Ureter (tissue), 1 donor: ENCODE results near the gene WBP2NL. TPM values are rescaled to one million over a fixed set of nuclear protein-coding genes. Genes with fewer than 3 reads are reported as not detected.
"Not testable (repeated sequence)": the region's sequence is repeated elsewhere in the genome, so short reads cannot be mapped to it uniquely, and the experiment has no call there.

Experiments
- DNase-seq: peaks from one replicate; pipeline ENCODE4 v3.0.0-alpha.2; 2020; ENCODE audit warnings: low spot score
- total RNA-seq: library from RNA; stranded (reverse); gene quantifications from one replicate; pipeline ENCODE4 v1.2.4, GENCODE V29; 2023
- donor health status: DM: yes; HTN: yes; CAD: no.

WBP2NL gene
- total RNA-seq: 4.2 TPM

GRCh38 chr22:41998361-41999261 is at the start of gene WBP2NL:
TSS of gene WBP2NL (plus strand) at chr22:41998788. CDS start at chr22:41998819, 31 bp downstream.
- peak; percentile 92 for DNase-seq

GRCh38 chr22:41948928-41949296 is 49.7 kb upstream of the WBP2NL start:
- not testable (repeated sequence) for DNase-seq

GRCh38 chr22:41949297-41949965 is 49.2 kb upstream of the WBP2NL start:
- no peak for DNase-seq

GRCh38 chr22:41951898-41952474 is 46.6 kb upstream of the WBP2NL start, which contains the start of gene SMIM45:
TSS of gene SMIM45 (plus strand) at chr22:41952150.
- no peak for DNase-seq

- DNase-seq: no peak
Measured at GRCh38 chr22:41952713-41953112, 45.9 kb upstream of the WBP2NL start.

- DNase-seq: no peak
Measured at GRCh38 chr22:41957941-41958556, 40.5 kb upstream of the WBP2NL start.

GRCh38 chr22:41963453-41964111 is 35.0 kb upstream of the WBP2NL start:
- no peak for DNase-seq

- DNase-seq: no peak
Measured at GRCh38 chr22:41964112-41964491, 34.5 kb upstream of the WBP2NL start.

- DNase-seq: no peak
Measured at GRCh38 chr22:41966225-41966606, 32.4 kb upstream of the WBP2NL start.

GRCh38 chr22:41966607-41967240 is 31.9 kb upstream of the WBP2NL start:
- DNase-seq: no peak

GRCh38 chr22:41968601-41969000 is 30.0 kb upstream of the WBP2NL start:
- DNase-seq: no peak

- DNase-seq: no peak
Measured at GRCh38 chr22:41969110-41969646, 29.4 kb upstream of the WBP2NL start, which contains the start of gene SEPTIN3. TSS of gene SEPTIN3 (plus strand) at chr22:41969443. CDS start at chr22:41971493, 2,050 bp downstream.

- no peak for DNase-seq
Measured at GRCh38 chr22:41970601-41971000, 28.0 kb upstream of the WBP2NL start.

- DNase-seq: no peak
Measured at GRCh38 chr22:41971431-41971830, 27.2 kb upstream of the WBP2NL start.

GRCh38 chr22:41974691-41975290 is 23.8 kb upstream of the WBP2NL start:
- DNase-seq: no peak

GRCh38 chr22:41975299-41976069 is 23.1 kb upstream of the WBP2NL start:
- no peak for DNase-seq

- DNase-seq: no peak
Measured at GRCh38 chr22:41976070-41976901, 22.3 kb upstream of the WBP2NL start.

- no peak for DNase-seq
Measured at GRCh38 chr22:41976961-41977566, 21.5 kb upstream of the WBP2NL start.
